Measurements from ENCODE around the gene GALK1. TPM values are rescaled to one million over a fixed set of nuclear protein-coding genes. Genes with fewer than 3 reads are reported as not detected.
"Not testable (repeated sequence)": the region's sequence is repeated elsewhere in the genome, so short reads cannot be mapped to it uniquely, and the experiment has no call there.

GALK1 gene
- total RNA-seq, 1 experiment from 2014 or later: 33.5 TPM

- DNase-seq (ENCODE audit: low read depth): peak; percentile 98
Observed at GRCh38 chr17:75784473-75785015, 19.6 kb upstream of the GALK1 start, which contains the start of gene UNK. TSS of gene UNK (plus strand) at chr17:75784806. CDS start at chr17:75784881, 75 bp downstream.

- no peak for DNase-seq (ENCODE audit: low read depth)
Observed at GRCh38 chr17:75783803-75784472, 18.9 kb upstream of the GALK1 start.

DNA sequence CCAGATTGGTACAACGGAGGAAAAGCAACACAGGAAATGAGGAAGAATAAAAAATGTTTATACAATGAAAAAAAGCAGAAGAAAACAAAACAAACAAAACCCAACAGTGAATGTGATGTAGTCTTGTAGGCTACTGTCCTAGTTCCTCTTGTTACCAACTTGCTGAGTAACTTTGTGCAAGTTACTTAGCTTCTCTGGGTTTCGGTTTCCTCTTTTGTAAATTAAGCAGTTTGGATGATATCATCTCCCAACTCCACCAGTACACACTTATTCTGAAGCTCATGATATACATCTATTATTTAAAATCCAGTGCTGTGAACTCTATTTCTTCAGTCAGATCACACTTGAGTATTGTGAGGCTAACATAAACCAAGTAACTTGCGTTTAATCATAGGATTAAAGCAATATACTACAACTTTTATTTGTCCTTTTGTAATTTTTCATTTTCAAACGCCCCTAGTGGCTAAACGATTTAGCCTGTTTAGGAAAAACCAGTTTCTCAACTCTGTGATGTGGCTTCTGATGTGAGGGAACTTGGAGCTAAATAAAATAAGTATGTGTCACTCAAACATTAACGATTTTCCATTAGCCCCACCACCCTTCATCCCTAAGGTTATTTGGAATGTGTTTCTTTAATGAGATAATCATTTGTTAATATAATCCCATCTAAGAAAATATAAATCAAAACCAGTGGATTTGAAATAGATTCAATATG is 18.2 kb upstream of the GALK1 start:
- DNase-seq (ENCODE audit: low read depth): peak; percentile 59

- DNase-seq (ENCODE audit: low read depth): no peak
Observed at GRCh38 chr17:75779987-75780889, 15.2 kb upstream of the GALK1 start.

- DNase-seq (ENCODE audit: low read depth): peak; percentile 100
Observed at GRCh38 chr17:75779250-75779986, 14.4 kb upstream of the GALK1 start.

- no peak for DNase-seq (ENCODE audit: low read depth)
Observed at GRCh38 chr17:75778861-75779249, 13.9 kb upstream of the GALK1 start.

GRCh38 chr17:75778066-75778860 is 13.3 kb upstream of the GALK1 start:
- DNase-seq (ENCODE audit: low read depth): not testable (repeated sequence)

- DNase-seq (ENCODE audit: low read depth): no peak
Observed at GRCh38 chr17:75777296-75777922, 12.4 kb upstream of the GALK1 start.

GRCh38 chr17:75776386-75777295 is 11.6 kb upstream of the GALK1 start:
- peak; percentile 55 for DNase-seq (ENCODE audit: low read depth)

GRCh38 chr17:75774991-75775668 is 10.1 kb upstream of the GALK1 start:
- DNase-seq (ENCODE audit: low read depth): peak; percentile 38

GRCh38 chr17:75774471-75774990 is 9.5 kb upstream of the GALK1 start:
- DNase-seq (ENCODE audit: low read depth): no peak

DNA sequence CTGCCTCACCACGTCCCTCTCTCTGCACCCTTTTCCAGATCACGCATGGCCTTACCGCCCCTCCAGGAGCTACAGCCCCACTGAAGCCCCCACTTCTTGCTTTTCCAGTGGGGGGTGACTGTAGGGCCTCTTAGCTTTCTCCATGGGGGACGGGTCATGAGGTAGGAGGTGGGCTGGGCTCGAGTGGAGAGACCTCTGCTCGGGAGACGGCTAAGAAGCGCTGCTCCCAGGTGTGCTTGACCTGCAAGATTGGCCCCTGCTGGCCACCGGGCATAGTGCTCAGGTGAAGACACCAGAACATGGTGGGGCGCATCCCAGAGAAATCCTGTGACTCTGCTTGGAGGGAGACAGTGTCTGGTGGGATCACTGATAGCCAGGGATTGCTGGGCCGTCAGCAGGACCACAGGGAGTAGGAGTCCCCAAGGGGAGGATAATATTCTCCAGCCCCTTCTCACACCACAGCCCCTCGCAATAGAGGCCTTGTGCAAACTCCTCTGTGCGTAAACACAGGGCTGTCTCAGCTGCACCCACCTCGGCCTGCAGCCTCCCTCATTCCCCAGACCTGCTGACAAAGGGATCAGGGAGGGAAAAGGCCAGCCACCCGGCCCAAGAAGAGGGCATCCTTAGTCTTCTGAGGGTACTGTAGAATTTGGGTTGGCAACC is 8.9 kb upstream of the GALK1 start:
- DNase-seq (ENCODE audit: low read depth): no peak

- DNase-seq (ENCODE audit: low read depth): no peak
Observed at GRCh38 chr17:75773121-75773807, 8.3 kb upstream of the GALK1 start.

DNA sequence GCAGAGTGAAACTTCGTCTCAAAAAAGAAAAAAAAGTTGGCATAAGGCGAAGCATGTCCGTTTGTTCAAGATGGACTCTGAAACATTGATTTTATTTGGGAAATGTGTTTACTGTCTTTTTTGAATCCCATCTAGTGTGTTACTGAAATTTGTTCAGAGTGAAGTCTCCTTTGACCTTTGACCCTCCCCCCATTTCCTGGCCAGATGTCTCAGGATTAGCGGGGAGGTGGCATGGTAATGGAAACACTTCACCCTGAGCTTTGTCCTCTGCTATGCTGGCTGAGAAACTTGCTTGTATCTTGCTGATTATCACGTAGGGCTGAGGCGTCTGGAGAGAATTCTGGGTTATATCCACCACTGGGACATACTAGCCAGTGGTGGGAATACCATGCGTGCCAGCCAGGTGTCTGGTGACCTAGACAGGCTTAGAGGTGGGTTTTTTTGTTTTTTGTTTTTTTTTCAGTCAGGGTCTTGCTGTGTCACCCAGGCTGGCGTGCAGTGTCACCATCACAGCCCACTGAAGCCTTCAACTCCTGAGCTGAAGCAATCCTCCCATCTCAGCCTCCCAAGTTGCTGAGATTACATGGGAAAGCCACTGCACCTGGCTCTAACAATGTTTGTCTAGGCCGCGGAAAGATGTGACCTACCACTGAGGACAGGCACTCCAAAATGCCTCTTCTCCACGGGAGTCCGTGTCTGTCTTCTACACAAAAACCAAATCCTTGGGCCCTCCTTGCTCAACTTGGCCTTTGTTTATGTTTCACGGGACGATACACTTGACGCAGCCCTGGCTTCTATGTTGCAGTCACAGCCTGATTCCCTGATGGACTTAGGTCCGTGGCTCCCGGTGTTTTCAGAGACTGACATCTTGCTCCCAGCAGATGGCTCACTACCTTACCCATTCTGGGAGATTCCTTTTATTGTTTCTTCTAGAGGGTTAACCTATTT is 6.6 kb upstream of the GALK1 start:
- no peak for DNase-seq (ENCODE audit: low read depth)

GRCh38 chr17:75769536-75769935 is 4.5 kb upstream of the GALK1 start:
- no peak for DNase-seq (ENCODE audit: low read depth)

All from HT1080 (cell line).